Measurements from ENCODE around the gene CLPX.

Gene CLPX

DNA sequence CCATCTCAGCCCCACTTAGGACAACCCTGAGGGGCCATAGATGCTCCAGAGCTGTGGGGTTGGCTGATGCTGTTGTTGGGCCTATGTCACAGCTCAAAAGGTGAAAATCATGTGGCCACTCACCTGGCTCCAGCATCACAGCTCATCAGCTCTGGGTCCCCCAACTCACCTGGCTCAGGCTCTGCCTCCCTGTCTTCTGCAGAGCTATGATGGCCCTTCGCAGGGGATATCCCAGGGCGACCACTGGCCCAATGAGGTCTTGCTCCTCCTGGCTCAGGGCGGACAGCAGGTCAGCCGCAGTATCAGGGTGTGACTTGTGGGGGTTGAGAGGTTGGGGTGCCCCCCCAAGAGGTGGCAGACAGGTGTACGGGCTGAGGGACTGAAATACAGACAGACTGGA is 85.8 kb downstream of the CLPX start:
- in situ Hi-C loops (cut with MboI; ENCODE audit: low sequenced_read_pairs, unreplicated experiment): no loop called here
- TF ChIP-seq, protein P1, sequence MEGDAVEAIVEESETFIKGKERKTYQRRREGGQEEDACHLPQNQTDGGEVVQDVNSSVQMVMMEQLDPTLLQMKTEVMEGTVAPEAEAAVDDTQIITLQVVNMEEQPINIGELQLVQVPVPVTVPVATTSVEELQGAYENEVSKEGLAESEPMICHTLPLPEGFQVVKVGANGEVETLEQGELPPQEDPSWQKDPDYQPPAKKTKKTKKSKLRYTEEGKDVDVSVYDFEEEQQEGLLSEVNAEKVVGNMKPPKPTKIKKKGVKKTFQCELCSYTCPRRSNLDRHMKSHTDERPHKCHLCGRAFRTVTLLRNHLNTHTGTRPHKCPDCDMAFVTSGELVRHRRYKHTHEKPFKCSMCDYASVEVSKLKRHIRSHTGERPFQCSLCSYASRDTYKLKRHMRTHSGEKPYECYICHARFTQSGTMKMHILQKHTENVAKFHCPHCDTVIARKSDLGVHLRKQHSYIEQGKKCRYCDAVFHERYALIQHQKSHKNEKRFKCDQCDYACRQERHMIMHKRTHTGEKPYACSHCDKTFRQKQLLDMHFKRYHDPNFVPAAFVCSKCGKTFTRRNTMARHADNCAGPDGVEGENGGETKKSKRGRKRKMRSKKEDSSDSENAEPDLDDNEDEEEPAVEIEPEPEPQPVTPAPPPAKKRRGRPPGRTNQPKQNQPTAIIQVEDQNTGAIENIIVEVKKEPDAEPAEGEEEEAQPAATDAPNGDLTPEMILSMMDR (IDR thresholded peaks at IDR 0.05; ENCODE audit: borderline replicate concordance, control extremely low read depth, extremely low read depth, insufficient read depth, missing control alignments): no peak
- DNase-seq (ENCODE audit: low spot score): no peak

Data from GM13976 (cell line).